CD14-positive monocyte (primary cell): Measurements from ENCODE around the gene LDLR. TPM values are rescaled to one million over a fixed set of nuclear protein-coding genes. Genes with fewer than 3 reads are reported as not detected.

Experiments
- DNase-seq, 3 donors: peaks; one replicate each; pipeline ENCODE4 v3.0.0-alpha.2; 2011 to 2022
- H2AFZ ChIP-seq: 2 replicates; pipeline ENCODE4 v1.6.0; 2012; ENCODE audit warnings: mild to moderate bottlenecking, low read depth, low read length, inconsistent platforms; ENCODE audit not compliant: insufficient read depth, poor library complexity, severe bottlenecking
- H3K27ac ChIP-seq, 2 donors: 1 replicate in 1 of 2; 2 replicates in 1 of 2; pipeline ENCODE4 v1.5.1; 2012 to 2013; ENCODE audit warnings: low read length in 2 of 2, control low read depth in 1 of 2, inconsistent platforms in 1 of 2, low read depth in 1 of 2, mild to moderate bottlenecking in 1 of 2
- H3K27me3 ChIP-seq, 2 donors: one replicate each; pipeline versions ENCODE4 v1.6.0 to v1.6.1; 2011 to 2013; ENCODE audit warnings: low read length in 2 of 2; ENCODE audit not compliant: control insufficient read depth in 2 of 2, insufficient read depth in 2 of 2
- H3K36me3 ChIP-seq, 2 donors: replicated peaks in 1 of 2; 1 replicate in 1 of 2; 2 replicates in 1 of 2; pipeline versions ENCODE4 v1.5.1 to v1.6.1; 2012 to 2013; ENCODE audit warnings: low read length in 2 of 2, control low read depth in 1 of 2, inconsistent platforms in 1 of 2, mild to moderate bottlenecking in 1 of 2; ENCODE audit not compliant: insufficient read depth in 2 of 2, control insufficient read depth in 1 of 2
- H3K4me1 ChIP-seq, 2 donors: 1 replicate in 1 of 2; 2 replicates in 1 of 2; pipeline versions ENCODE4 v1.5.1 to v1.6.1; 2012 to 2013; ENCODE audit warnings: low read length in 2 of 2, control low read depth in 1 of 2, inconsistent platforms in 1 of 2, mild to moderate bottlenecking in 1 of 2, moderate library complexity in 1 of 2; ENCODE audit not compliant: insufficient read depth in 2 of 2, control insufficient read depth in 1 of 2
- H3K4me2 ChIP-seq: replicated peaks from 2 replicates; pipeline ENCODE3; 2012; ENCODE audit warnings: low read length, moderate library complexity, mild to moderate bottlenecking; ENCODE audit not compliant: poor library complexity, severe bottlenecking; ENCODE audit errors: extremely low read depth
- H3K4me3 ChIP-seq, 3 experiments: fragments of 200-600 bp in 1 of 3; sonication (generic) in 1 of 3; replicated peaks in 1 of 3; 1 replicate in 2 of 3; 2 replicates in 1 of 3; pipeline ENCODE4 v1.5.1; 2011 to 2013; ENCODE audit warnings: low read length in 3 of 3, mild to moderate bottlenecking in 3 of 3, control low read depth in 2 of 3, low read depth in 2 of 3, inconsistent platforms in 1 of 3, moderate library complexity in 1 of 3
- H3K79me2 ChIP-seq: 2 replicates; pipeline ENCODE4 v1.6.0; 2012; ENCODE audit warnings: mild to moderate bottlenecking, control low read depth, inconsistent platforms, low read length, moderate library complexity; ENCODE audit not compliant: insufficient read depth
- H3K9ac ChIP-seq: 2 replicates; pipeline ENCODE4 v1.6.0; 2017; ENCODE audit warnings: low read length, mild to moderate bottlenecking; ENCODE audit not compliant: insufficient read depth, poor library complexity, severe bottlenecking
- H3K9me3 ChIP-seq, 2 donors: replicated peaks in 1 of 2; 1 replicate in 1 of 2; 2 replicates in 1 of 2; pipeline versions ENCODE4 v1.5.1 to v1.6.1; 2012 to 2013; ENCODE audit warnings: low read length in 2 of 2, control low read depth in 1 of 2; ENCODE audit not compliant: control insufficient read depth in 1 of 2, insufficient read depth in 1 of 2
- H4K20me1 ChIP-seq: 2 replicates; pipeline ENCODE4 v1.6.0; 2012; ENCODE audit warnings: mild to moderate bottlenecking, low read length, control low read depth, moderate library complexity; ENCODE audit not compliant: insufficient read depth
- H3K27ac Mint-ChIP-seq, 7 donors: one replicate each; pipeline ENCODE4 v1.8.0; 2020; ENCODE audit warnings: mild to moderate bottlenecking in 7 of 7, mixed read lengths in 7 of 7, moderate library complexity in 6 of 7, inconsistent platforms in 2 of 7
- H3K27me3 Mint-ChIP-seq, 3 donors: one replicate each; pipeline ENCODE4 v1.8.0; 2021 to 2022; ENCODE audit warnings: low read depth in 3 of 3, mild to moderate bottlenecking in 3 of 3, mixed read lengths in 3 of 3, moderate library complexity in 3 of 3, inconsistent platforms in 1 of 3
- H3K36me3 Mint-ChIP-seq, 2 donors: one replicate each; pipeline ENCODE4 v1.8.0; 2020; ENCODE audit warnings: mixed read lengths in 2 of 2, inconsistent platforms in 1 of 2, mild to moderate bottlenecking in 1 of 2
- H3K4me1 Mint-ChIP-seq: one replicate; pipeline ENCODE4 v1.8.0; 2020; ENCODE audit warnings: mild to moderate bottlenecking, mixed read lengths
- H3K4me3 Mint-ChIP-seq, 2 donors: one replicate each; pipeline ENCODE4 v1.8.0; 2020; ENCODE audit warnings: mild to moderate bottlenecking in 2 of 2, mixed read lengths in 2 of 2, moderate library complexity in 1 of 2
- H3K9me3 Mint-ChIP-seq, 7 donors: one replicate each; pipeline ENCODE4 v1.8.0; 2020 to 2022; ENCODE audit warnings: mixed read lengths in 7 of 7, mild to moderate bottlenecking in 6 of 7, moderate library complexity in 6 of 7, inconsistent platforms in 2 of 7
- WGBS: methylation state at CpG from one replicate; pipeline ENCODE4 v1.1.5; 2013; ENCODE audit warnings: missing lambda C conversion rate; ENCODE audit not compliant: insufficient coverage; 5-methylcytosine and 5-hydroxymethylcytosine counted together
- intact Hi-C, 2 donors: fragments of 100-400 bp; cut with micrococcal nuclease; formaldehyde crosslinking; loops; one replicate each; pipeline versions ENCODE4 v1.15.0 to v1.15.1; 2023
- polyA plus RNA-seq, 3 donors: library from polyadenylated mRNA; depleted of rRNA in 1 of 3; unstranded in 2 of 3; stranded (reverse) in 1 of 3; fragments of 300-500 nt in 2 of 3; fragments of >200 nt in 1 of 3; fragmentation: Illumina TruSeq in 2 of 3; gene quantifications; 1 replicate in 2 of 3; 2 replicates in 1 of 3; pipeline ENCODE4 v1.2.3, GENCODE V29; 2012 to 2021
- TF ChIP-seq, protein P1 (sequence below): fragments of 200-600 bp; IDR thresholded peaks from one replicate; pipeline ENCODE4 v1.8.0; 2022; ENCODE audit warnings: antibody characterized with exemption, mild to moderate bottlenecking

The LDLR gene
- polyA plus RNA-seq, 3 donors = 14.3 to 21.2 (median 19.8) TPM

DNA sequence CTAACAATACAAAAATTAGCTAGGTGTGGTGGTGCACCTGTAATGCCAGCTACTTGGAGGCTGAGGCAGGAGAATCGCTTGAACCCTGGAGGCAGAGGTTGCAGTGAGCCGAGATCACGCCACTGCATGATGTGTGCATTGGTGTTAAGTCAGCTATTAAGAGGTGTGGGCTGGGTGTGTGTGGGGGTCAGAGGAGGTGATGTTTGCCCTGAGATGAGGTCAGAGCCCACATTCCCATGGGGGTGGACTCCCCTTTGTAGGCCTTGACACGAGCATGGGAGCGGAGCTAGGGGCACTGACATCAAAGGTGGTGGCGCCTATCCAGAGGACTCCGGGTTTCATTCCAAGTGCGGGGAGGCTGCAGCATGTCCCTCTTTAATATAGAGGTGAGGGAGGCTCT lies 34.6 kb upstream of the LDLR start:
- Histone ChIP-seq H3K36me3 (peaks cover 21 to 61% of the 10 kb centered on the region in 2 donors), H3K27me3 (peaks cover 0 to 15% of the 10 kb centered on the region in 2 donors), H3K4me3 (no peak overlapping the region), H3K9me3 (no peaks in the 10 kb centered on the region), H3K79me2 (no peaks in the 10 kb centered on the region), H3K4me1 (peaks cover 9 to 12% of the 10 kb centered on the region in 2 donors), H3K27ac (no peak overlapping the region), H4K20me1 (peaks cover 28% of the 10 kb centered on the region), H3K9ac (no peak overlapping the region), H2AFZ (no peak overlapping the region), H3K4me2 (no peak overlapping the region)
- Mint-ChIP-seq H3K4me3 (no peak overlapping the region), H3K36me3 (peaks cover 53 to 87% of the 10 kb centered on the region in 2 donors), H3K27me3 (peaks cover 1 to 25% (median 16%) of the 10 kb centered on the region in 3 donors), H3K9me3 (no peaks in the 10 kb centered on the region), H3K4me1 (peaks cover 13% of the 10 kb centered on the region), H3K27ac (no peak overlapping the region)
- 100% methylated on average over 7 of the region's 8 CpGs for WGBS
- DNase-seq = no peak
- intact Hi-C loops = no loop called here
- TF ChIP-seq, protein P1, sequence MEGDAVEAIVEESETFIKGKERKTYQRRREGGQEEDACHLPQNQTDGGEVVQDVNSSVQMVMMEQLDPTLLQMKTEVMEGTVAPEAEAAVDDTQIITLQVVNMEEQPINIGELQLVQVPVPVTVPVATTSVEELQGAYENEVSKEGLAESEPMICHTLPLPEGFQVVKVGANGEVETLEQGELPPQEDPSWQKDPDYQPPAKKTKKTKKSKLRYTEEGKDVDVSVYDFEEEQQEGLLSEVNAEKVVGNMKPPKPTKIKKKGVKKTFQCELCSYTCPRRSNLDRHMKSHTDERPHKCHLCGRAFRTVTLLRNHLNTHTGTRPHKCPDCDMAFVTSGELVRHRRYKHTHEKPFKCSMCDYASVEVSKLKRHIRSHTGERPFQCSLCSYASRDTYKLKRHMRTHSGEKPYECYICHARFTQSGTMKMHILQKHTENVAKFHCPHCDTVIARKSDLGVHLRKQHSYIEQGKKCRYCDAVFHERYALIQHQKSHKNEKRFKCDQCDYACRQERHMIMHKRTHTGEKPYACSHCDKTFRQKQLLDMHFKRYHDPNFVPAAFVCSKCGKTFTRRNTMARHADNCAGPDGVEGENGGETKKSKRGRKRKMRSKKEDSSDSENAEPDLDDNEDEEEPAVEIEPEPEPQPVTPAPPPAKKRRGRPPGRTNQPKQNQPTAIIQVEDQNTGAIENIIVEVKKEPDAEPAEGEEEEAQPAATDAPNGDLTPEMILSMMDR = no peak

DNA sequence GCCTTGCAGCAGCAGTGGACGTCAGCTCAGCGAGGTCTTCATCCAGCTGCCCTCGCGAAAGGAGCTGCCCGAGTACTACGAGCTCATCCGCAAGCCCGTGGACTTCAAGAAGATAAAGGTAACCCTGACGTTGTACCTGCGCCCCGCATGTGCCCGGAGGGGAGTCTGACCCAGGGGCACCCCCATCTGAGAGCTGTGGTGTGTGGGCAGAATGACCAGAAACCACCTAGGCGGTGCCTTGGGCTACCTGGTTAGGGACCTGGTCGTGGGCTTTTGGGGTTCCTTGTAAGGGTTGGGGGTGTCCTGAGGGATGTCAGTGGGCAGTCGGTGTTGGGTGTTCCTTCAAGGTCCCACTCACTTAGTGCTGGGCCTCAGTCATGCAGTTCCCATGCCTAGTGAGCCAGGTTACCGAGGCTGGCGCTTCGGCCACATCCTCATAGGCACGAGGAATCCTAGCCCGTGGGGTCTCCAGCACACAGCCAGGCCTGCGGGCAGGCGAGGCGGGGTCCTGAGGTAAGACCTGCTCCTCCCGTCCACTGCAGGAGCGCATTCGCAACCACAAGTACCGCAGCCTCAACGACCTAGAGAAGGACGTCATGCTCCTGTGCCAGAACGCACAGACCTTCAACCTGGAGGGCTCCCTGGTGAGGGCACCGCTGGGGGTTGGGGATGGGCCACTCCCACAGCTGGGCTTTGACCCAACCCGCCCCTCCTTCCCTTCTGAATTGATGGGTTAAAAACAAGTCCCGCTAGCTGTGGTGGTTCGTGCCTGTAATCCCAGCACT lies 30.8 kb upstream of the LDLR start:
- TF ChIP-seq, protein P1 = no peak
- Histone ChIP-seq H4K20me1 (no peaks in the 10 kb centered on the region), H3K36me3 (peaks cover 40 to 74% of the 10 kb centered on the region in 2 donors), H3K79me2 (no peaks in the 10 kb centered on the region), H3K27me3 (no peaks in the 10 kb centered on the region), H3K27ac (no peak overlapping the region), H3K4me1 (no peaks in the 10 kb centered on the region), H3K4me3 (no peak overlapping the region), H3K9ac (no peak overlapping the region), H2AFZ (no peak overlapping the region), H3K9me3 (no peaks in the 10 kb centered on the region), H3K4me2 (no peak overlapping the region)
- no peak for DNase-seq
- Mint-ChIP-seq H3K9me3 (no peaks in the 10 kb centered on the region), H3K4me3 (no peak overlapping the region), H3K36me3 (peaks cover 63 to 90% of the 10 kb centered on the region in 2 donors), H3K4me1 (no peaks in the 10 kb centered on the region), H3K27ac (peak overlapping the region in 1 of 7 donors; percentile 18), H3K27me3 (peaks cover 0 to 4% (median 0%) of the 10 kb centered on the region in 3 donors)
- intact Hi-C loops = no loop called here
- WGBS = 96% methylated on average over 31 of the region's 34 CpGs
